ENCODE measurements around the gene CERCAM. TPM values are rescaled to one million over a fixed set of nuclear protein-coding genes. Genes with fewer than 3 reads are reported as not detected.
"Not testable (repeated sequence)": the region's sequence is repeated elsewhere in the genome, so short reads cannot be mapped to it uniquely, and the experiment has no call there.

The CERCAM gene
- polyA plus RNA-seq, 1 donor = 19.9 TPM

DNA sequence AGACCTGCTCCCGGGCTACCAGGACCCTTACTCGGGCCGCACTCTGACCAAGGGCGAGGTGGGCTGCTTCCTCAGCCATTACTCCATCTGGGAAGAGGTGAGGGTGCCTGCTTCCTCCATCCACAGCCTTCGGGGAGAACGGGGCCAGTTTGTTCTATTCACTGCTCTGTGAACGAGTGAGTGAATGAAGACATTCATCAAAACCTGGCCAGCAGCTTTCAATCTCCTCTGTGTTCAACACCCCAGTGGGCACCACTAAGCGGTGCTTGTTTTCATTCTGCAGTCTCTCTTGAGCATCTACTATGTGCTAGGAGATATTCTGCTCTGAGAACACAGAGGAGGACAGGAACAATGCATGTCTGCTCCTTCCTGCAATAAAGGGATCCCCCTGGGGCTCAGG is 10.6 kb downstream of the CERCAM start:
- no CpG with 5 or more reads among the region's 8 CpGs for WGBS (ENCODE audit: insufficient coverage, low lambda C conversion rate)
- Histone ChIP-seq H3K4me1 (ENCODE audit: control insufficient read depth, insufficient read depth, low read length) (no peaks in the 10 kb centered on the region), H3K4me3 (ENCODE audit: low read length) (no peak overlapping the region), H3K9me3 (ENCODE audit: control insufficient read depth, low read depth, low read length) (no peaks in the 10 kb centered on the region), H3K36me3 (ENCODE audit: control insufficient read depth, insufficient read depth, low read length) (no peaks in the 10 kb centered on the region), H3K27ac (ENCODE audit: low read length) (no peak overlapping the region), H3K27me3 (ENCODE audit: control insufficient read depth, insufficient read depth, low read length) (no peaks in the 10 kb centered on the region)
- no peak for DNase-seq

DNA sequence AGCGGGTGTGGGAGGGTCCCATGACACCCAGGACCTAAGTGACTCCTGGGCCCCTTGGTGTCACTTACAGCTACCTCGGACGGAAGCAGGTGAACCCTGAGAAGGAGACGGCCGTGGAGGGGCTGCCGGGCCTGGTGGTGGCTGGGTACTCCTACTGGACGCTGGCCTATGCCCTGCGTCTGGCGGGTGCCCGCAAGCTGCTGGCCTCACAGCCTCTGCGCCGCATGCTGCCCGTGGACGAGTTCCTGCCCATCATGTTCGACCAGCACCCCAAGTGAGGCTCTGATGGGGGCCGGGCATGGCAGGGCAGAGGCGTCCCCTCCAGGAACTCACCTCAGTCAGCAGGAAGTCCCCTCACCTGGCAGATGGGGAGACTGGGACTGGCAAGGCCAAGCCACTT is 13.7 kb downstream of the CERCAM start:
- no CpG with 5 or more reads among the region's 17 CpGs for WGBS (ENCODE audit: insufficient coverage, low lambda C conversion rate)
- Histone ChIP-seq H3K9me3 (ENCODE audit: control insufficient read depth, low read depth, low read length) (no peaks in the 10 kb centered on the region), H3K4me3 (ENCODE audit: low read length) (no peak overlapping the region), H3K36me3 (ENCODE audit: control insufficient read depth, insufficient read depth, low read length) (peaks cover 3% of the 10 kb centered on the region), H3K27ac (ENCODE audit: low read length) (no peak overlapping the region), H3K27me3 (ENCODE audit: control insufficient read depth, insufficient read depth, low read length) (no peaks in the 10 kb centered on the region), H3K4me1 (ENCODE audit: control insufficient read depth, insufficient read depth, low read length) (no peaks in the 10 kb centered on the region)
- DNase-seq = no peak

DNA sequence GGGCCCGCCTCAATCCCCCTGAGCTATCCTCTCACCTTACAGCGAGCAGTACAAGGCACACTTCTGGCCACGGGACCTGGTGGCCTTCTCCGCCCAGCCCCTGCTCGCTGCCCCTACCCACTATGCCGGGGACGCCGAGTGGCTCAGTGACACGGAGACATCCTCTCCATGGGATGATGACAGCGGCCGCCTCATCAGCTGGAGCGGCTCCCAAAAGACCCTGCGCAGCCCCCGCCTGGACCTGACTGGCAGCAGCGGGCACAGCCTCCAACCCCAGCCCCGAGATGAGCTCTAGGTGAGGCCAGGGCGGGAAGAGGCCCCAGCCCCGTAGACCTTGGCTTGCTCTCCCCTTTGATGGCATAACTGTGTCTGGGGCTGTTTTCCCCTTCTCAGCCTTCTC is 15.0 kb downstream of the CERCAM start:
- no peak for DNase-seq
- peaks cover 3% of the 10 kb centered on the region for H3K36me3 ChIP-seq (ENCODE audit: control insufficient read depth, insufficient read depth, low read length)
- no peak overlapping the region for H3K4me3 ChIP-seq (ENCODE audit: low read length)
- H3K9me3 ChIP-seq (ENCODE audit: control insufficient read depth, low read depth, low read length) = no peaks in the 10 kb centered on the region
- no peaks in the 10 kb centered on the region for H3K4me1 ChIP-seq (ENCODE audit: control insufficient read depth, insufficient read depth, low read length)
- H3K27me3 ChIP-seq (ENCODE audit: control insufficient read depth, insufficient read depth, low read length) = no peaks in the 10 kb centered on the region
- WGBS (ENCODE audit: insufficient coverage, low lambda C conversion rate) = no CpG with 5 or more reads among the region's 18 CpGs
- no peak overlapping the region for H3K27ac ChIP-seq (ENCODE audit: low read length)

DNA sequence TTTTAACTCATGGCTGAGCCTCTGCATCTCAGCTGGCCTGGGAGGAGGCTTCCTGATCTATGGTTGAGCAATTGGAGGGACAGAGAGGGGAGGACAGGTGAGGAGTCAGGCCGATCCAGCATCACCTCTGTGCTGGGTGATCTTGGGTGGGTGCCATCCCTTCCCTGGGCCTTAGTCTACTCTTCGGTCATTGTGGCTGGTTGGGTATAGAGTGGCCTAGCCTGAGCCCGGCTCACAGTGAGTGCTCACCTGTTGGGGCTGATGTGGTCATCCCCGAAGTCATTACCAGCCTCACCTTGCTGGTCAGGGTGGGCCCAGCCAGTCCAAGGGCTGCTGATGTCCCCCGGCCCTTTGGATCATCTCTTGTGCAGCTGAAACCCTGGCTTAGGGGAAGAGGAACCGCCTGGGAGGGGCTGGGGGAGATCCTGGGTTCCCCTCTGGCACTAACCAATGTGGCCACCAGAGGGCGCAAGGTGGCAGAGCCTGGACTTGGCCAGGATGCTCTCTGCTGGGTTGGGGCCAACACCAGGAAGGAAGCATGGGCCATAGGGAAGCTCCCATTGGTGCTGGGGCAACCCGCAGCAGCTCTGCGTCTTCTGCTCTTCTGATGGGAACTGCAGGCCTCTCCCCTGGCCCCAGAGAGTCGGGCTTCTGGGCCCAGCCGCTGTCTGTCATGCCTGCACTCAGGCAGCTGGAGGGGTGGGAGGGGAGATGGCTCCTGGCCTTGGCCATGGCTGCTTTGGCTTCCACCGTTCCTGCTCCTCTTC is 17.9 kb downstream of the CERCAM start:
- Histone ChIP-seq H3K4me3 (ENCODE audit: low read length) (no peak overlapping the region), H3K27ac (ENCODE audit: low read length) (no peak overlapping the region), H3K27me3 (ENCODE audit: control insufficient read depth, insufficient read depth, low read length) (no peaks in the 10 kb centered on the region), H3K36me3 (ENCODE audit: control insufficient read depth, insufficient read depth, low read length) (peaks cover 3% of the 10 kb centered on the region), H3K4me1 (ENCODE audit: control insufficient read depth, insufficient read depth, low read length) (no peaks in the 10 kb centered on the region), H3K9me3 (ENCODE audit: control insufficient read depth, low read depth, low read length) (no peaks in the 10 kb centered on the region)
- no CpG with 5 or more reads among the region's 12 CpGs for WGBS (ENCODE audit: insufficient coverage, low lambda C conversion rate)
- DNase-seq = peak; percentile 59 to 65

DNA sequence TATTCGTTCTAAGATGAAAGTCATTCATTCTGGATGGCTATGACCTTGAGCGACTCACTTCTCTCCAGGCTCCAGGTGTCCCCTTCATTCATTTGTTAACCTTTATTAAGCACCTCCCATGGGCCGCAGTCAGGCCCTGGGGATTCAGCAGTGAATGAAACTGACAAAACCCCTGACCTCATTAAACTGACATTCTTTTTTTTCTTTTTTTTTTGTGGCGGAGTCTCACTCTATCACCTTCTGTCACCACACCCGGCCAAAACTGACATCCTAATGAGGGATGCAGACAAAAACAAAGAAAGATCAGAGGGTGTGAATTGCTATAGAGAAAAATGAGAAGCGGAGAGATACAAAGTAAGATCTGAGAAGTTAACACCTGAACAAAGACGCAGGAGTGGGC is 18.6 kb downstream of the CERCAM start:
- no peaks in the 10 kb centered on the region for H3K4me1 ChIP-seq (ENCODE audit: control insufficient read depth, insufficient read depth, low read length)
- no peak for DNase-seq
- H3K27me3 ChIP-seq (ENCODE audit: control insufficient read depth, insufficient read depth, low read length) = no peaks in the 10 kb centered on the region
- no peak overlapping the region for H3K27ac ChIP-seq (ENCODE audit: low read length)
- H3K4me3 ChIP-seq (ENCODE audit: low read length) = no peak overlapping the region
- WGBS (ENCODE audit: insufficient coverage, low lambda C conversion rate) = 94% methylated on average over 3 of the region's 7 CpGs
- H3K9me3 ChIP-seq (ENCODE audit: control insufficient read depth, low read depth, low read length) = no peaks in the 10 kb centered on the region
- peaks cover 3% of the 10 kb centered on the region for H3K36me3 ChIP-seq (ENCODE audit: control insufficient read depth, insufficient read depth, low read length)

DNA sequence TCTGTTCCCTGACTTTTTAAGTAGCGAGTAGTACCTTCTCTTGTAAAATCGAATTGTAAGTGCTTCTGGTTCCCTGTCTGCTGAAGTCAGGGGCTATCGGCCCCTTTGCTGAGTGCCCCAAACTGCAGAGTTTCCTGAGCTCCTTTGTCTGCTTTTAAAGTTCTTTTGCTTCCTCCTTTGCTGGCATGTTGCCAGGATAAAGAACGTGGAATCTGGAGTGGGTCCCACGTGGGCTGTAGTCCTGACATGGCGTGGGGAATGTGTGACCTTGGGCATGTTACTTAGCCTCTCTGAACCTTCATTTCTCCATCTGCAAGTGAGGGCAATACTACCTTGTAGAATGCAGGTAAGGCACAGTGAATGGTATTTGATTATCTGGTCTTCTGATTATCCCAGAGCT is 21.5 kb downstream of the CERCAM start:
- Histone ChIP-seq H3K27ac (ENCODE audit: low read length) (no peak overlapping the region), H3K4me3 (ENCODE audit: low read length) (no peak overlapping the region)
- 20% methylated on average over 1 of the region's 6 CpGs for WGBS (ENCODE audit: insufficient coverage, low lambda C conversion rate)

DNA sequence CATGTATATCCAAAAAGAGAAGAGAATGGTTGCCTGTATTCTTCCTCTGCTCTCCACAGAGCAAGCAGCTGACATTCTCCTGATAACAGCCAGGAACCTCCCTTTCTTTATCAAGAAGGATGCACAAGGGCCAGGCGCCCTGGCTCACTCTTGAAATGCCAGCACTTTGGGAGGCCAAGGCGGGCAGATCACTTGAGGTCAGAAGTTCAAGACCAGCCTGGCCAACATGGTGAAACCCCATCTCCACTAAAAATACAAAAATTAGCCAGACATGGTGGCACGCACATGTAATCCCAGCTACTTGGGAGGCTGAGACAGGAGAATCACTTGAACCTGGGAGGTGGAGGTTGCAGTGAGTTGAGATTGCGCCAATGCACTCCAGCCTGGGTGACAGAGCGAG is 25.8 kb downstream of the CERCAM start:
- not testable (repeated sequence) for H3K27me3 ChIP-seq (ENCODE audit: control insufficient read depth, insufficient read depth, low read length); H3K4me1 ChIP-seq (ENCODE audit: control insufficient read depth, insufficient read depth, low read length); DNase-seq; H3K9me3 ChIP-seq (ENCODE audit: control insufficient read depth, low read depth, low read length); H3K36me3 ChIP-seq (ENCODE audit: control insufficient read depth, insufficient read depth, low read length); H3K27ac ChIP-seq (ENCODE audit: low read length); H3K4me3 ChIP-seq (ENCODE audit: low read length)
- no CpG with 5 or more reads among the region's 5 CpGs for WGBS (ENCODE audit: insufficient coverage, low lambda C conversion rate)

More for the DNA sequence above, 21.5 kb downstream of the CERCAM start:
- DNase-seq = no peak
- Histone ChIP-seq H3K27me3 (ENCODE audit: control insufficient read depth, insufficient read depth, low read length) (no peaks in the 10 kb centered on the region), H3K9me3 (ENCODE audit: control insufficient read depth, low read depth, low read length) (no peaks in the 10 kb centered on the region), H3K36me3 (ENCODE audit: control insufficient read depth, insufficient read depth, low read length) (no peaks in the 10 kb centered on the region), H3K4me1 (ENCODE audit: control insufficient read depth, insufficient read depth, low read length) (no peaks in the 10 kb centered on the region)

DNA sequence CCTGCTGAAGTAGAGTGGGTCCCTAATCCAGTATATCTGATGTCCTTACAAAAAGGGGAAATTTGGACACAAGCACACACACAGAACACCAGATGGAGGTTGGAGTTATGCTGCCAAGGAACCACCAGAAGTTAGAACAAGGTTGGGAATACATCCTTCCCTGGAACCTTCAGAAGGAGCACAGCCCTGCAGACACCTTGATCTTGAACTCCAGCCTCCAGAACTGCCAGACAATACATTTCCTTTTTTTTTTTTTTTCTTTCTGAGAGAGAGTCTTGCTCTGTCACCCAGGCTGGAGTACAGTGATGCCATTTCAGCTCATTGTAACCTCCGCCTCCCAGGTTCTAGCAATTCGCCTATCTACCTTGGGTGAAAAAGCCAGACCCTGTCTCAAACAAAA is 28.1 kb downstream of the CERCAM start:
- Histone ChIP-seq H3K27ac (ENCODE audit: low read length) (no peak overlapping the region), H3K27me3 (ENCODE audit: control insufficient read depth, insufficient read depth, low read length) (no peaks in the 10 kb centered on the region), H3K36me3 (ENCODE audit: control insufficient read depth, insufficient read depth, low read length) (no peaks in the 10 kb centered on the region), H3K4me1 (ENCODE audit: control insufficient read depth, insufficient read depth, low read length) (no peaks in the 10 kb centered on the region), H3K4me3 (ENCODE audit: low read length) (no peak overlapping the region), H3K9me3 (ENCODE audit: control insufficient read depth, low read depth, low read length) (no peaks in the 10 kb centered on the region)
- DNase-seq = no peak
- WGBS (ENCODE audit: insufficient coverage, low lambda C conversion rate) = no CpG with 5 or more reads among the region's 2 CpGs

DNA sequence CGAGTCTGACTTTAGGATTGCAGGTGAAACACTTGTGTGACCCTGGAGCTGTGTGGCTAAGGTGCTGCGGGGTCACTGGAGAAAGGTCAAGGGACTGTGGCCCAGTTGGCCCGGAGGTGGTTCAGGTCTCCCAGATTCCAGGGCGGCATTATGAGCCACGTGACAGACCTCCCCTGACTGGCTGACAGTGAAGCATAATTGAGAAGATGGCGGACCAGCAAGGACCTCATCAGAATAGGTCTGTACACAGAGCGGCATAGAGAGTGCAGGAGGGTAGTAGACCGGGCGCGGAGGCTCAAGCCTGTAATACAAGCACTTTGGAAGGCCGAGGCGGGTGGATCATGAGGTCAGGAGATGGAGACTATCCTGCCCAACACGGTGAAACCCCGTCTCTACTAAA is 34.3 kb downstream of the CERCAM start:
- DNase-seq = no peak
- peaks cover 2% of the 10 kb centered on the region for H3K36me3 ChIP-seq (ENCODE audit: control insufficient read depth, insufficient read depth, low read length)
- peaks cover 3% of the 10 kb centered on the region for H3K9me3 ChIP-seq (ENCODE audit: control insufficient read depth, low read depth, low read length)
- H3K4me1 ChIP-seq (ENCODE audit: control insufficient read depth, insufficient read depth, low read length) = peaks cover 4% of the 10 kb centered on the region
- no peak overlapping the region for H3K27ac ChIP-seq (ENCODE audit: low read length)
- no CpG with 5 or more reads among the region's 14 CpGs for WGBS (ENCODE audit: insufficient coverage, low lambda C conversion rate)
- H3K4me3 ChIP-seq (ENCODE audit: low read length) = no peak overlapping the region
- H3K27me3 ChIP-seq (ENCODE audit: control insufficient read depth, insufficient read depth, low read length) = no peaks in the 10 kb centered on the region

DNA sequence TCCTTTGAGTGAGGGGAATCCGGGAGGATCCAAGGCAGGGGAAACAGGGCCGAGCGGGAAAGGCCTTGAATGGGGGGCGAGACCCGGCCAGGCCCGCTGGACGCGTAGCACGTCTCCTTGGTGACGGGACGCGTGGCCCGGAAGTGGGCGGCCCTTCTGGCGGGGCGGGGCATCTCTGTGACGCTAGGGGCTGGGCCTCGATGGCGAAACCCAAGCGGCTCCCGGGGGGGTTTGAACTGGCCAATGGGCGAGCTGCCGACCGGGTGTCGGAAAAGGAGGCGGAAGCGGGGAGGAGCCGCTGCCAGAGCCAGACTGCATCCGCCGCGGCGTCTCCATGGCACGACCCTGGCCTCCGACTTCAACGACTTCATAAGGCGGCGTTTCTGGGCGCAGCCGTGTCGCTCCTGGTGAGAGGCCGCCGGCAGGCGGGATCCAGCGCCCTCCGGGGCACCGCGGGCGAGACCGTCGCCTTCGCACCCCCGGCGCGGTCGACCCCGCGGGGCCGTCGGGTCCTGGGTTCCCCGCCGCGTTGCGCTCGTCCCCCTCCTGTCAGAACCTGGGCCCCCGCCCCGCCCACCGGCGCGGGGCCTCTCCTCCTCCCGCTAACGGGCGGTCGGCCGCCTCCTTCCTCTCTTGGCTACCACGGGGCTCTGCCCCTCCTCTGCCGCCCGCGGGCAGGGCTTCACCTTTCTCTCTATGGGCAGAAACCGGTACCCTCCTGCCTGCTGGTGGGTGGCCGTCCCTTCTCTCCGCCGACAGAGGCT is 35.4 kb downstream of the CERCAM start, which contains the start of gene ODF2:
Gene ODF2, plus strand, starts transcription at position 158 of the 764 bp plus-strand sequence. Its CDS starts 86 bp downstream, at position 244.
- no CpG with 5 or more reads among the region's 82 CpGs for WGBS (ENCODE audit: insufficient coverage, low lambda C conversion rate)
- peak; percentile 95 to 97 for DNase-seq
- Histone ChIP-seq H3K4me3 (ENCODE audit: low read length) (peak within 1 kb of the TSS; percentile 63), H3K9me3 (ENCODE audit: control insufficient read depth, low read depth, low read length) (peaks cover 3% of the 10 kb centered on the region), H3K4me1 (ENCODE audit: control insufficient read depth, insufficient read depth, low read length) (peaks cover 4% of the 10 kb centered on the region), H3K36me3 (ENCODE audit: control insufficient read depth, insufficient read depth, low read length) (peaks cover 12% of the 10 kb centered on the region), H3K27me3 (ENCODE audit: control insufficient read depth, insufficient read depth, low read length) (no peaks in the 10 kb centered on the region), H3K27ac (ENCODE audit: low read length) (peak within 1 kb of the TSS; percentile 52)
